B cell (primary cell): Measurements from ENCODE around the gene SAMD7.

Experiments used
- EZH2 ChIP-seq: IDR thresholded peaks from 2 replicates; pipeline ENCODE4 v1.6.1; 2012; ENCODE audit warnings: borderline replicate concordance, low read depth, mild to moderate bottlenecking, moderate library complexity, low read length; ENCODE audit not compliant: insufficient read depth, poor library complexity, severe bottlenecking
- TF ChIP-seq, protein P1 (sequence below): fragments of 200-600 bp; IDR thresholded peaks from one replicate; pipeline ENCODE4 v1.8.0; 2022; ENCODE audit warnings: antibody characterized with exemption, mild to moderate bottlenecking

DNA sequence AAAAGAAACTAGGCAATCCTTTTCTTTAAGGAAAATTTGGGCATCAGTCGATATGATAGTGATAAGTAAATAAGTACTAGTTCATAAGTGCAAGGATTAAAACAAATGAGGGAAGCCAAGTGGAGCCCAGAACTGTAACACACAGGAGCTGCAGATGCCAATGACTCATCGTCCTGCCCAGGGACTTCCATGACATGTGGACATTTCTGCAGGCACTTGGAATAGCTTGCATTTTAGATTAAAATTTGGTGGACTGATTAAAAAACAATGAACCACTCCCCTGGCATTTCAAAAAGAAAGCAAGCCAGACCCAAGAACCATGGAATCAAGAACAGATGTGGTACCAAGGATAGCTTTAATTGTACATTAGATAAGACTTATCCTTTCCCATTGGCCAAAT is 2.9 kb downstream of the SAMD7 start:
- no peak for TF ChIP-seq EZH2
- TF ChIP-seq, protein P1, sequence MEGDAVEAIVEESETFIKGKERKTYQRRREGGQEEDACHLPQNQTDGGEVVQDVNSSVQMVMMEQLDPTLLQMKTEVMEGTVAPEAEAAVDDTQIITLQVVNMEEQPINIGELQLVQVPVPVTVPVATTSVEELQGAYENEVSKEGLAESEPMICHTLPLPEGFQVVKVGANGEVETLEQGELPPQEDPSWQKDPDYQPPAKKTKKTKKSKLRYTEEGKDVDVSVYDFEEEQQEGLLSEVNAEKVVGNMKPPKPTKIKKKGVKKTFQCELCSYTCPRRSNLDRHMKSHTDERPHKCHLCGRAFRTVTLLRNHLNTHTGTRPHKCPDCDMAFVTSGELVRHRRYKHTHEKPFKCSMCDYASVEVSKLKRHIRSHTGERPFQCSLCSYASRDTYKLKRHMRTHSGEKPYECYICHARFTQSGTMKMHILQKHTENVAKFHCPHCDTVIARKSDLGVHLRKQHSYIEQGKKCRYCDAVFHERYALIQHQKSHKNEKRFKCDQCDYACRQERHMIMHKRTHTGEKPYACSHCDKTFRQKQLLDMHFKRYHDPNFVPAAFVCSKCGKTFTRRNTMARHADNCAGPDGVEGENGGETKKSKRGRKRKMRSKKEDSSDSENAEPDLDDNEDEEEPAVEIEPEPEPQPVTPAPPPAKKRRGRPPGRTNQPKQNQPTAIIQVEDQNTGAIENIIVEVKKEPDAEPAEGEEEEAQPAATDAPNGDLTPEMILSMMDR, result no peak
